GM12878 (cell line): ENCODE results near the gene GTF2H1.

Experiments used
- CEBPZ ChIP-seq: fragments of 150-350 bp; IDR thresholded peaks from 2 replicates; pipeline ENCODE4 v1.6.1; 2016; ENCODE audit warnings: low read depth, low read length
- CTCF ChIP-seq, 3 experiments: IDR thresholded peaks in 2 of 3; conservative IDR thresholded peaks in 1 of 3; 2 replicates each; pipeline ENCODE4 v1.5.1; 2011; ENCODE audit warnings: low read depth in 3 of 3, low read length in 3 of 3, mild to moderate bottlenecking in 3 of 3, control low read depth in 2 of 3, moderate library complexity in 2 of 3, inconsistent platforms in 1 of 3, mixed read lengths in 1 of 3; ENCODE audit not compliant: control insufficient read depth in 2 of 3, insufficient read depth in 1 of 3; ENCODE audit errors: extremely low read depth in 1 of 3
- EP300 ChIP-seq, 2 experiments: fragments of 150-350 bp in 1 of 2; IDR thresholded peaks; 2 replicates each; pipeline ENCODE4 v1.6.1; 2011 to 2012; ENCODE audit warnings: low read depth in 2 of 2, low read length in 2 of 2, borderline replicate concordance in 1 of 2, improper control_type of control experiment in 1 of 2, inconsistent platforms in 1 of 2; ENCODE audit not compliant: control insufficient read depth in 1 of 2
- POLR2AphosphoS5 ChIP-seq: IDR thresholded peaks from 2 replicates; pipeline ENCODE4 v1.6.1; 2011; ENCODE audit warnings: mild to moderate bottlenecking, low read length, inconsistent platforms
- REST ChIP-seq: IDR thresholded peaks from 2 replicates; pipeline ENCODE4 v1.6.1; 2012; ENCODE audit warnings: mild to moderate bottlenecking, low read depth, low read length
- SIN3A ChIP-seq: IDR thresholded peaks from 2 replicates; pipeline ENCODE4 v1.6.1; 2012; ENCODE audit warnings: low read depth, low read length, improper control_type of control experiment
- SUZ12 ChIP-seq: fragments of 200-600 bp; sonication (generic); IDR thresholded peaks from one replicate; pipeline ENCODE4 v1.6.1; 2018; ENCODE audit warnings: antibody characterized with exemption, mild to moderate bottlenecking; ENCODE audit not compliant: unreplicated experiment
- YY1 ChIP-seq: IDR thresholded peaks from 2 replicates; pipeline ENCODE4 v1.6.1; 2011; ENCODE audit warnings: low read depth, mild to moderate bottlenecking, low read length

- TF ChIP-seq YY1 (no peak), SUZ12 (no peak), CEBPZ (no peak), CTCF (IDR thresholded peaks at IDR 0.05 in 2 of 3, conservative IDR thresholded peaks at IDR 0.05 in 1 of 3; ENCODE audit: control insufficient read depth in 2 of 3, extremely low read depth in 1 of 3, insufficient read depth in 1 of 3, low read depth in 3 of 3, low read length in 3 of 3) (no peak), SIN3A (no peak), POLR2AphosphoS5 (no peak), EP300 (IDR thresholded peaks at IDR 0.05; ENCODE audit: borderline replicate concordance in 1 of 2, control insufficient read depth in 1 of 2, low read depth in 2 of 2, low read length in 2 of 2) (no peak), REST (no peak)
These were observed 6.5 kb upstream of the GTF2H1 start for GRCh38 chr11:18315893-18316292.
